Natural killer cell treated with Interleukin-12 subunit alpha and Interleukin-12 subunit beta and Interleukin-15 and Interleukin-18, amount 100 ng/mL, for 72 hours (primary cell): ENCODE data around the gene CLPSL1. TPM values are rescaled to one million over a fixed set of nuclear protein-coding genes. Genes with fewer than 3 reads are reported as not detected.

ENCODE experiments used
- ATAC-seq, 2 donors: fragments of 150-1000 bp; cut with Tn5 transposase in 1 of 2; sonication (Bioruptor Pico), chemical (Tn5 transposase) in 1 of 2; 2 replicates each; pipeline ENCODE4 v1.10.0; 2021
- DNase-seq: peaks from one replicate; pipeline ENCODE4 v3.0.0; 2022; ENCODE audit warnings: low spot score
- H3K27ac Mint-ChIP-seq, 2 donors: 1 replicate in 1 of 2; 2 replicates in 1 of 2; pipeline ENCODE4 v1.8.0; 2022; ENCODE audit warnings: mixed read lengths in 2 of 2, mild to moderate bottlenecking in 1 of 2, moderate library complexity in 1 of 2
- H3K27me3 Mint-ChIP-seq, 2 donors: 1 replicate in 1 of 2; 2 replicates in 1 of 2; pipeline ENCODE4 v1.8.0; 2022; ENCODE audit warnings: mixed read lengths in 2 of 2
- H3K36me3 Mint-ChIP-seq: one replicate; pipeline ENCODE4 v1.8.0; 2022; ENCODE audit warnings: mixed read lengths
- H3K4me1 Mint-ChIP-seq, 2 donors: 1 replicate in 1 of 2; 2 replicates in 1 of 2; pipeline ENCODE4 v1.8.0; 2022; ENCODE audit warnings: low read depth in 2 of 2, mixed read lengths in 2 of 2, mild to moderate bottlenecking in 1 of 2
- H3K4me3 Mint-ChIP-seq: one replicate; pipeline ENCODE4 v1.8.0; 2022; ENCODE audit warnings: mixed read lengths
- H3K9me3 Mint-ChIP-seq: 2 replicates; pipeline ENCODE4 v1.8.0; 2022; ENCODE audit warnings: mixed read lengths
- total RNA-seq, 2 donors: library from RNA; stranded (reverse); gene quantifications; one replicate each; pipeline ENCODE4 v1.2.3, GENCODE V29; 2022

CLPSL1 gene
- total RNA-seq, 2 donors from 2014 or later: not detected

DNA sequence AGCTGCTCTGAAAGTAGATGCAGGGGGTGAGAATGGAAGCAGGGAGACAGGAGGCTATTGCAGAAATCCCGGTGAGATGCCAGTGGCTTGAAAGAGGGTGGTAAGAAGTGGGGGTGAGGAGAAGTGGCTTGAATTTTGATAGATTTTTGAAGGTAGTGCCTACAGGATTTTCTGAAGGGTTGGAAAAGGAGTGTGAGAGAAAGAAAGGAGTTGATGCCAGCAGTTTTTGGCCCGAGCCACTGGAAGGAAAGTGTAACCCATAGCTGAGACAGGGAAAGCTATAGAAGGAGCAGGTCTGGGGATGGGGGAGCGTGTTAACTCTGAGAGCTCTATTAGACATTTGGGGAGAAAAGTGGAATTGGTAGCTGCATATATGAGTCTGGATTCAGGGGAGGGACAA lies 34.3 kb upstream of the CLPSL1 start:
- H3K4me3 Mint-ChIP-seq: no peak overlapping the region
- H3K9me3 Mint-ChIP-seq: no peaks in the 10 kb centered on the region
- peaks cover 0 to 5% of the 10 kb centered on the region in 2 donors for H3K27me3 Mint-ChIP-seq
- DNase-seq: no peak
- H3K36me3 Mint-ChIP-seq: no peaks in the 10 kb centered on the region
- H3K4me1 Mint-ChIP-seq: no peaks in the 10 kb centered on the region
- ATAC-seq: no peak
- H3K27ac Mint-ChIP-seq: no peak overlapping the region

- no peak overlapping the region for H3K27ac Mint-ChIP-seq
- H3K9me3 Mint-ChIP-seq: no peaks in the 10 kb centered on the region
- H3K4me1 Mint-ChIP-seq: no peaks in the 10 kb centered on the region
- ATAC-seq: no peak
- H3K36me3 Mint-ChIP-seq: no peaks in the 10 kb centered on the region
- no peak overlapping the region for H3K4me3 Mint-ChIP-seq
- peaks cover 0 to 9% of the 10 kb centered on the region in 2 donors for H3K27me3 Mint-ChIP-seq
- no peak for DNase-seq
Observed at GRCh38 chr6:35747877-35748276, 32.9 kb upstream of the CLPSL1 start.

- Mint-ChIP-seq H3K36me3 (no peaks in the 10 kb centered on the region), H3K9me3 (no peaks in the 10 kb centered on the region), H3K27ac (no peak overlapping the region), H3K27me3 (peaks cover 0 to 9% of the 10 kb centered on the region in 2 donors), H3K4me1 (no peaks in the 10 kb centered on the region), H3K4me3 (no peak overlapping the region)
- DNase-seq (no peak), ATAC-seq (no peak)
Observed at GRCh38 chr6:35750557-35750956, 30.3 kb upstream of the CLPSL1 start.

DNA sequence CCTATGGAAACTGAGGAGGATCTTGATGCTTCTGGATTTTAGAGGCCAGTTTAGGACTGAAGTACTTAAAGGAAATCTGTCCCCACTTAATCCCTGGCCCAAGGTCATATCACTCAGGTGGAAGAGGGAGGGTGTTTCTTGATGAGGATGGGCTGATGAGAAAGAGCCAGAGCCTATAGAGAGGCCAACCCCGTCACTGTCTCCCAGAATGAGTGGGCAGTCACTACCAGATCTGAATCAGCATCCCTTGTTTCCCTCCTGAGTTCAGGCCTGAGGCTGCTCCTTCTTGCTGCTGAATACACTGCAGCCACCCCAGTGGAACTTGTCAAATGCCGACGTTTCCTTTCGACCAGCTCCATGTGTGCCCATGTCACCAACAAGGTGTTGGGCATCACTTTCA lies 29.2 kb upstream of the CLPSL1 start:
- DNase-seq: no peak
- H3K36me3 Mint-ChIP-seq: no peaks in the 10 kb centered on the region
- no peaks in the 10 kb centered on the region for H3K9me3 Mint-ChIP-seq
- peaks cover 0 to 6% of the 10 kb centered on the region in 2 donors for H3K27me3 Mint-ChIP-seq
- H3K4me1 Mint-ChIP-seq: no peaks in the 10 kb centered on the region
- no peak overlapping the region for H3K27ac Mint-ChIP-seq
- ATAC-seq: peak in 1 of 2 donors; percentile 69
- H3K4me3 Mint-ChIP-seq: no peak overlapping the region

GRCh38 chr6:35752330-35752729 lies 28.5 kb upstream of the CLPSL1 start:
- Mint-ChIP-seq H3K4me1 (no peaks in the 10 kb centered on the region), H3K4me3 (no peak overlapping the region), H3K27ac (no peak overlapping the region), H3K36me3 (no peaks in the 10 kb centered on the region), H3K27me3 (peaks cover 0 to 4% of the 10 kb centered on the region in 2 donors), H3K9me3 (no peaks in the 10 kb centered on the region)
- ATAC-seq (no peak), DNase-seq (no peak)

DNA sequence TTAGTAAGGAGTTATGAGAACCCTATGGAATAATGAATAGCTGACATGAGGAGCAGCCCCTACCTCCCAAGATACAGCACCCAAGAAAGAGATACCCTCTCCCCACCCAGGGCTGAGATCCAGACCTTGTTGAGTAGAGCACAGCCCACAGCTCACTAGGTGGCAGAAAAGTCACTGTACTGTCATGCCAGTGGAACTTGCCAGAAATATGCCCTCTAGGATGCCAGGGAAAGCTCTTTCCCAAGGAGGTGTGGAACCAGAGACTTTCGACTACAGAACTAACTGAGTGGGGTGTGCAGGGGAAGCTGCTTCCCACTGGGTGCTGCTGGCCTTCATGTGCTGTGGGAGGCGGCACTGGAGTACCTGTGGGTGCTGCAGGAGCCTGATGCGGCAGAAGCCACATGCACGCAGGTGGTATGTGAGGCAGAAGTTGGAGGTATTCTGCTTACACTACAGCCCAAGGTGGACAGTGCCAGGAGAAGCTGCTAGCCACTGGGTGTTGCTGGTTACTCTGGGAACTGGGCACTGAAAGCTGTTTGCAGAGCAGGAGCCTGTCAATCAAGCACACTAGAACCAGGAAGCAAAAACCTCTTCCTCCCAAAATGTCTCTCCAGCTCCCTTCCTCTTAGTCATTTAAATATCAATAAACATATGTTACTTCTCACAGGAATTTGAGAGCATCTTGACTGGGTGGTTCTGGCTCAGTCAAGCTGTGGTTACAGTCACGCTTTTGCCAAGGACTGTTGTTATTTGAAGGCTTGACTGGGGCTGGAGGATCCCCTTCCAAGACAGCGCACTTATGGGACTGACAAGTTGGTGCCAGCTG lies 26.2 kb upstream of the CLPSL1 start:
- H3K27ac Mint-ChIP-seq: no peak overlapping the region
- H3K9me3 Mint-ChIP-seq: no peaks in the 10 kb centered on the region
- no peak for DNase-seq
- H3K4me1 Mint-ChIP-seq: peaks cover 0 to 7% of the 10 kb centered on the region in 2 donors
- peaks cover 14 to 15% of the 10 kb centered on the region in 2 donors for H3K27me3 Mint-ChIP-seq
- H3K4me3 Mint-ChIP-seq: no peak overlapping the region
- H3K36me3 Mint-ChIP-seq: no peaks in the 10 kb centered on the region
- ATAC-seq: no peak

DNA sequence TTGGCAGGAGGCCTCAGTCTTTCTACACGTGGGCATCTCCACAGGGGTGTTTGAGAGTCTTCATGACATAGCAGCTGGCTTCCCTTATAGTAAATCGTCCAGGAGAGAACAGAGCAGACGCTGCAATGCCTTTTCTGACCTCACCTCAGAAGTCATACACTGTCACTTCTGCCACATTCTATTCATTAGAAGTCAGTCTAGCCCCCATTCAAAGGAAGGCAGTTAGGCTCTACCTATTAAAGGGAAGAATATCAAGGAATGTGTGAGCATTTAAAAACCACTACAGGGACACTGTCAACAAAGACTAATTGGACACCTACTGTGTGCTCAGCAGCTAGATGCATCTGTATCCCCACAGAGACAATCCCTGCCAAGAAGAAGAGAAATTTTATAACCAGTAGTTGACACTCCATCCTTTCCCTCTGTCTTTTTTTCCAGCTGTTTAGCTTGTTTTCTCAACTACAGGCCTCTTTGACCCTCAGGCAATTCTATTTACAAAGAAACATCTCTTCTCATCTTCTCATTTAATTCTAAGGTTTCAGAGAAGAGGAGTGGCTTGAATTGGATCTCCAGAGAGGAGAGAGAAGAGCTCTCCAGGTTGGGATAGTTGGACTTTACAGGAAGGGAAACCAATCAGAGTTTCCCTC lies 25.4 kb upstream of the CLPSL1 start:
- no peaks in the 10 kb centered on the region for H3K9me3 Mint-ChIP-seq
- ATAC-seq (no peak), DNase-seq (no peak)
- H3K4me1 Mint-ChIP-seq: peaks cover 0 to 7% of the 10 kb centered on the region in 2 donors
- no peak overlapping the region for H3K27ac Mint-ChIP-seq
- H3K4me3 Mint-ChIP-seq: no peak overlapping the region
- no peaks in the 10 kb centered on the region for H3K36me3 Mint-ChIP-seq
- peaks cover 20% of the 10 kb centered on the region in 2 donors for H3K27me3 Mint-ChIP-seq

- ATAC-seq: no peak
- Mint-ChIP-seq H3K4me1 (peaks cover 0 to 7% of the 10 kb centered on the region in 2 donors), H3K4me3 (no peak overlapping the region), H3K27ac (no peak overlapping the region), H3K9me3 (no peaks in the 10 kb centered on the region), H3K27me3 (peaks cover 25 to 33% of the 10 kb centered on the region in 2 donors), H3K36me3 (no peaks in the 10 kb centered on the region)
- no peak for DNase-seq
Observed at GRCh38 chr6:35757456-35758123, 23.2 kb upstream of the CLPSL1 start.

DNA sequence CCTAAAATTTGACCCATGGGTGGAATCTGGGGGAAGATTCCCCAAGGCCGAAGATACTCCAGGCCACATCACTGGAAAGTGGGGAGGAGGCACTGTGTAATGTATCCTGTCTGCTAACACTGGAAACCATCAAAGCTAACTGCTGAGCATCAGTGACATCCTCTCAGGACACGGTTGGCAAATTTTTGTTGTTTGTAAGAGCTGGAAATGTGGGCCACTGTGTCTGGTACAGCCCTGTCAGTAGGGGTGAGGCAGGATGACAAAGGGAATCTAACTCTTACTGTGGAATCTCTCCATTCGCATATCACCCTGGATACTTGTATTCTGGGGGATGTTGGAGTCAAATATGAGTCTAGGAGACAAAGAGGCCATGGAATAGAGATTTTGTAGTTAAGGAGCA lies 21.4 kb upstream of the CLPSL1 start:
- DNase-seq (no peak), ATAC-seq (no peak)
- H3K9me3 Mint-ChIP-seq: no peaks in the 10 kb centered on the region
- no peak overlapping the region for H3K4me3 Mint-ChIP-seq
- peaks cover 0 to 11% of the 10 kb centered on the region in 2 donors for H3K4me1 Mint-ChIP-seq
- H3K27ac Mint-ChIP-seq: no peak overlapping the region
- no peaks in the 10 kb centered on the region for H3K36me3 Mint-ChIP-seq
- H3K27me3 Mint-ChIP-seq: peaks cover 41 to 51% of the 10 kb centered on the region in 2 donors

GRCh38 chr6:35765739-35766138 lies 15.1 kb upstream of the CLPSL1 start:
- Mint-ChIP-seq H3K36me3 (no peaks in the 10 kb centered on the region), H3K4me3 (no peak overlapping the region)

GRCh38 chr6:35769211-35769610 lies 11.6 kb upstream of the CLPSL1 start:
- no peak for DNase-seq
- Mint-ChIP-seq H3K4me1 (peaks cover 0 to under 1% of the 10 kb centered on the region in 2 donors), H3K27me3 (peaks cover 8 to 20% of the 10 kb centered on the region in 2 donors), H3K9me3 (no peaks in the 10 kb centered on the region), H3K36me3 (no peaks in the 10 kb centered on the region), H3K27ac (no peak overlapping the region), H3K4me3 (no peak overlapping the region)
- ATAC-seq: no peak

More at GRCh38 chr6:35765739-35766138, 15.1 kb upstream of the CLPSL1 start:
- H3K27ac Mint-ChIP-seq: no peak overlapping the region
- no peaks in the 10 kb centered on the region for H3K9me3 Mint-ChIP-seq
- DNase-seq (no peak), ATAC-seq (no peak)
- peaks cover 0 to 4% of the 10 kb centered on the region in 2 donors for H3K4me1 Mint-ChIP-seq
- H3K27me3 Mint-ChIP-seq: peaks cover 33 to 36% of the 10 kb centered on the region in 2 donors

- Mint-ChIP-seq H3K27me3 (peaks cover 11 to 22% of the 10 kb centered on the region in 2 donors), H3K4me3 (no peak overlapping the region), H3K27ac (no peak overlapping the region), H3K9me3 (no peaks in the 10 kb centered on the region), H3K4me1 (no peaks in the 10 kb centered on the region), H3K36me3 (no peaks in the 10 kb centered on the region)
- peak; percentile 20 to 45 for ATAC-seq
- no peak for DNase-seq
Observed at GRCh38 chr6:35771343-35771627, 9.5 kb upstream of the CLPSL1 start.

DNA sequence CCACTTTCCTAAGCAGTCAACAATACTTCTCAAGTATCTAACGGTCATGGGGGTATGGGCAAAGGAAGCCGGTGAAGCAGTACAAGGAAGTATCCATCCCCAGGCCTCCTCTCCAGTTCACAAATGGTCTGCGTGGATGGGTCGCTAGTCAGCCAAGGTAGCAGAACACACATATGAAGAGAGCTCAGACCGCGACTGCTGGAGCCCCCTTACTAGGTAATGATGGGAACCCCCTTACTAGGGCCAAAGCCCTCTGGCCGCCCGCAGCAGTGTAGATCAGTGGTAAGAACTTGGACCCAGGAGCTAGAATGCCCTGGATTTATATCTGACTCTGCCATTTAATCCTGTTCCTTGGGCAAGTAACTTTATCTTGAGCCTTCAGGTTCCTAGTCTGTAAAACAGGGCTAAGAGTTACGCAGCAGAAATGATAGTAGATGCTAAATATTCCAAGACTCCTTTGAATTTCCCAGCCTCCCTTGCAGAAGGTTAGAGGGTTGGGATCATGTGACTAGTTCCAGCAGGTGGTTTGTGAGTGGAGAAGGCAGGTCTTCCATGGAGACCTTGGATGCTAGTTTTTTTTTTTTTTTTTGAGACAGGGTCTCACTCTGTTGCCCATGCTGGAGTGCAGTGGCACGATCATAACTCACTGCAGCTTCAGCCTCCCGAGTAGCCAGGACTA lies 6.6 kb upstream of the CLPSL1 start:
- DNase-seq (no peak), ATAC-seq (no peak)
- peaks cover 0 to 5% of the 10 kb centered on the region in 2 donors for H3K4me1 Mint-ChIP-seq
- no peak overlapping the region for H3K4me3 Mint-ChIP-seq
- H3K27ac Mint-ChIP-seq: no peak overlapping the region
- H3K9me3 Mint-ChIP-seq: no peaks in the 10 kb centered on the region
- peaks cover 20 to 25% of the 10 kb centered on the region in 2 donors for H3K27me3 Mint-ChIP-seq
- H3K36me3 Mint-ChIP-seq: no peaks in the 10 kb centered on the region
